Left cardiac atrium (tissue), 4 donors: ENCODE data around the gene PIK3AP1. TPM values are rescaled to one million over a fixed set of nuclear protein-coding genes. Genes with fewer than 3 reads are reported as not detected.
"Not testable (repeated sequence)": the region's sequence is repeated elsewhere in the genome, so short reads cannot be mapped to it uniquely, and the experiment has no call there.

Experiments used
- ATAC-seq, 2 donors: fragments of 200-7000 bp; cut with Tn5 transposase; one replicate each; pipeline ENCODE4 v1.9.1; 2020; ENCODE audit warnings: mild to moderate bottlenecking in 2 of 2, moderate library complexity in 2 of 2
- DNase-seq: peaks from one replicate; pipeline ENCODE4 v3.0.0-alpha.2; 2020
- intact Hi-C, 2 donors: fragments of 100-400 bp; cut with DNase I; formaldehyde crosslinking; loops; one replicate each; pipeline versions ENCODE4 v1.14.1 to v1.15.1; 2022 to 2023
- total RNA-seq, 2 donors: library from RNA; stranded (reverse); fragmentation: NEBNext Ultra II Directional; extraction: Animal tissue kit (Norgen Biotek cat#: 25700); gene quantifications; one replicate each; pipeline ENCODE4 v1.2.1, GENCODE V29; 2021
- donor health status: DM: no; HTN: yes; CAD: no.
- donor health status: DM: no; HTN: yes; CAD: no; lungs with severe emphysema.
- donor health status: DM: yes; HTN: yes; CAD: no.
- donor health status: Dilated cardiomyopathy.

Gene PIK3AP1
- total RNA-seq, 2 donors from 2014 or later = 5.1 to 10.5 TPM

GRCh38 chr10:96740141-96740540 lies 19.8 kb upstream of the PIK3AP1 start:
- DNase-seq (no peak), ATAC-seq (no peak)
- intact Hi-C loops = loop anchor here in 1 of 2 donors (10.0 kb wide), 1 partner anchor 345 kb away; no protein-coding TSS in a partner anchor

DNA sequence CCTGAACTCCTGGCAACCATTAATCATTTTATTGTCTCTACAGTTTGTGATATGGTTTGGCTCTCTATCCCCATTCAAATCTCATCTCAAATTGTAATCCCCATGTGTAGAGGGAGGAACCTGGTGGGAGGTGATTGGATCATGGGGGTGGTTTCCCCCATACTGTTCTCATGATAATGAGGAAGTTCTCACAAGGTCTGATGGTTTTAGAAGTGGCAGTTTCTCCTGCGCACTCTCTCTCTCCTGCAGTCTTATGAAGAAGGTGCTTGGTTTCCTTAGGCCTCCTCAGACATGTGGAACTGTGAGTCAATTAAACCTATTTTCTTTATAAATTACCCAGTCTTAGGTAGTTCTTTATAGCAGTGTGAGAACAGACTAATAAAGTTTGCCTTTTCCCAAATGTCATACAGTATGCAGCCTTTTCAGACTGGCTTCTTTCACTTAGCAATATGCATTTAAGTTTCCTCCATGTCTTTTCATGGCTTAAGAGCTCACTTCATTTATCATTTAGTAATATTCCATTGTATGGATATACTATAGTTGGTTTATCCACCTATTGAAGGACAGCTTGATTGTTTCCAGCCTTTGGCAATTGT lies 17.1 kb upstream of the PIK3AP1 start:
- ATAC-seq, DNase-seq, intact Hi-C loops: not testable (repeated sequence)

DNA sequence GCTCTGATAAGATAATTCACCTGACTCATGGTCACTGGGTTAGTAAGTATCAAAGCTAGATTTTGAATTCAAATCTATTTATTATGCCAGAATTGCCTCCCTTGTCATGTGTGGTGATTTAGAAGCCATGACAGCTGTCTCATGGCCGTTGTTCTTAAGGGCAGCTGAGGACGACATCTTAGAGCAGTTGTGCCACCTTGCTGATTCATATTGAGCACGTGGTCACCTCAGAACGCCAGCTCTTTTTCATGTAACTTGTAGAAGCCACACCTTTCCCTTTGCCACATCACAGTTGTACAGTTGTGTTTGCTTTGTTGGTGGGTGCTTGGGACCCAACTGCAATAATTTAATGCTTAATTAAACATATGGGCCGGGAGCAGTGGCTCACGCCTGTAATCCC lies 4.3 kb upstream of the PIK3AP1 start:
- ATAC-seq = no peak
- intact Hi-C loops = no loop called here

GRCh38 chr10:96721207-96721572 lies 876 bp upstream of the PIK3AP1 start:
- no peak for DNase-seq
- intact Hi-C loops = no loop called here
- ATAC-seq = no peak

More for the DNA sequence above, 4.3 kb upstream of the PIK3AP1 start:
- no peak for DNase-seq

GRCh38 chr10:96719850-96720421 lies 378 bp downstream of the PIK3AP1 start:
- ATAC-seq (peak; percentile 81 to 83), DNase-seq (peak; percentile 71)
- intact Hi-C loops = no loop called here

DNA sequence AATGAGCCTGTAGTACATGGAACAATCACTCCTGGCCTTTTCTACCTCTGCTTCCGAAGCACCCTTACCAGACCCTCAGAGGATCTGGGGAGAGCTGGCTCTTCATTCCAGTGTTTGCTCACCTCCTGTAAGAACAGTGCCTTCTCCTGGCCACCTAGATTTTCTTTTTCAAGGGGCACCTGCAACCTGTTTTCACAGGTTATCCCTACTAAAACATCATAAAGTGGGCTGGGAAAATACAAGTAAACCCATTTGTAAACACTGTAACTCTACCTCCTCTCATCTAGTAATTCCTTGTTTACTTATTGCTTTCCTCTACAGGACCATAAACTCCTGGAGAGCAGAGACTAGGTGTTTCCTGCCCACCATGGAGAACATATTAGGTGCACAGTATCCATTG lies 1.1 kb downstream of the PIK3AP1 start:
- no peak for ATAC-seq
- no peak for DNase-seq
- intact Hi-C loops = no loop called here

GRCh38 chr10:96718304-96718990 lies 1.9 kb downstream of the PIK3AP1 start:
- DNase-seq = no peak
- no peak for ATAC-seq
- intact Hi-C loops = no loop called here

DNA sequence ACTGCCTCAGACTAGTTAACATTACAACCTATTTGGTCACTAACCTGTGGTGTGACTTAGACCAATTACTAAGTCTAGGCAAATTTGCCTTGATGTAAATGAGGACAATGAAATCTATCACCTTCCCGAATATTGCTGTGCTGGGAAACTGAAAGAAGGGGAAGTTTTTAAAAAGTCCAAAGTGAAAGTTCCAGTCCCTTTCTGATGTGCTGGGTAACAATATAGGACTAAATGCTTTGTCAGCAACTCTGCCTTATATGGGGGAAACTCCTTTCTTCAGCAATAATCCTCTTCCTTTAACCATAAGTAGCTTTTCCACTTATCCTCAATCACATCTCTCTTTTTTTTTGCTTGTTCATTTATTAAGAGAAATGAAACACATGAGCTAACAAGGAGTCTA lies 3.9 kb downstream of the PIK3AP1 start:
- intact Hi-C loops = no loop called here
- DNase-seq (no peak), ATAC-seq (no peak)

DNA sequence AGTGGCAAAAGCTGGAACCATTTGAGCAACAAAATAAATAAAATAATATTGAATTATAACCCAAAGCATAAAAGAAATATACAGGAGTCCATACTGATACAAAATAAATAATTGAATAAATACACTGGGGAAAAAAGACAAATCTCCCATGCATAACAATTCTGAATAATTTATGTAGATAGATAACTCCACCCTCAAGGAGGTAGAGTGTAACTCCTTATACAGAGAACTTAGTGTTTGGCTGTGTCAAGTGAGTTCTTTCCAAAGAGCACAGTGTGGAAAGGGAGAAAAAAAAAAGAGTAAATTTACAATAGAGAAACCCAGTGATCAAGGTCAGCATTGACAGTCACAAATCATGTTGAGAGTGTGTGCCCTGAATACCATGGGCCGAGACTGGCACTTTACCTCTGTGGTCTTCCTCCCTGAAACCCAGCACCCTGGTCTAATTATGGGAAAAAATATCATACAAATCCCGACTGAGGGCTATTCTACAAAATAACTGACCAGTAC lies 5.5 kb downstream of the PIK3AP1 start:
- intact Hi-C loops = no loop called here
- DNase-seq (no peak), ATAC-seq (no peak)

DNA sequence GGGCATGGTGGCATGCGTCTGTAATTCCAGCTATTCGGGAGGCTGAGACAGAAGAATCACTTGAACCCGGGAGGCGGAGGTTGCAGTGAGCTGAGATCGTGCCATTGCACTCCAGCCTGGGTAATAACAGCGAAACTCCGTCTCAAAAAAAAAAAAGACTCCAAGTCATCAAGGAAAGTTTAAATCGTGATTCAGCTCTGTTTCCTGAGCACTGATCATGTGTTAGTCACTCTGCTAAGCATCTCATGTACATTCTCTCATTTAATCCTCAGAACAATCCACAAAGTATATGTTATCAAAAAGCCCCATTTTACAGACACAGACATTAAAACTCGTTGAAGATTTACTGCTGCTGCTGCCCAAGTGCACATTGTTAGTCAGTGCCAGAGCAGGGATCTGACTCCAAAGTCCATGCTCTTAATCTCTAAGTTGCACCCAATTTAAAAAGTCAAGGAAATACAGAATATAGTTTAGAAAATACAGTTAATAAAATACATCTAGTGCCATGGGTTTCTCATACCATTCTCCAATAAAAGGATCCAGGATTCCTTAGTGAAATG lies 6.2 kb downstream of the PIK3AP1 start:
- intact Hi-C loops = no loop called here
- ATAC-seq (no peak), DNase-seq (no peak)

DNA sequence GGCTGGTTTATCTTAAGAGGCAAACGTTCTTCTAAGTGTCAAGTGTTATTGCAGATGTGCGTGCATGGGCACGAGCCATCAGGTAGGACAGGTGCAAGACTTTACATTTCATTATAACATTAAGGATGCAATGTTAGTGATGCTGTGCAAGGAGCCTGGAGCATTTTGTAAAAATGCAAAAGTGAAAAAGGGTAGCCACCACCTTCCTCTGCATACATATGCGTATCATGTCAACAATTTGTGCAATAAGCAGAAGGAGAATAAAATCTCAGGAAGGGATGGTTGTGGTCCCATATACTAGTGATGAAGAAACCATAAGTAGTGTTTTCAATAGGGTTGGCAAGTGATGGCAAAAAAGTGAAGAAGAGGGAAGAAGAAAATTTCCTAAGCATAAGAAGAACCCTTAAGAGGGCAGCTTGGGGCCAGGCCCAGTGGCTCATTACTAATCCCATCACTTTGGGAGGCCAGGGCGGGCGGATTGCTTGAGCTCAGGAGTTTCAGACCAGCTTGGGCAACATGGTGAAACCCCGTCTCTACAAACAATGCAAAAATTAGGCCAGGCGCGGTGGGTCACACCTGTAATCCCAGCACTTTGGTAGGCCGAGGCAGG lies 7.5 kb downstream of the PIK3AP1 start:
- intact Hi-C loops = no loop called here
- no peak for DNase-seq
- ATAC-seq = no peak

GRCh38 chr10:96711048-96711728 lies 9.1 kb downstream of the PIK3AP1 start:
- intact Hi-C loops = no loop called here

GRCh38 chr10:96709525-96709924 lies 10.8 kb downstream of the PIK3AP1 start:
- no peak for DNase-seq
- ATAC-seq = no peak
- intact Hi-C loops = no loop called here

More at GRCh38 chr10:96711048-96711728, 9.1 kb downstream of the PIK3AP1 start:
- no peak for DNase-seq
- ATAC-seq = no peak

- no peak for ATAC-seq
- no peak for DNase-seq
- intact Hi-C loops = no loop called here
Measured at GRCh38 chr10:96708996-96709395, 11.3 kb downstream of the PIK3AP1 start.

DNA sequence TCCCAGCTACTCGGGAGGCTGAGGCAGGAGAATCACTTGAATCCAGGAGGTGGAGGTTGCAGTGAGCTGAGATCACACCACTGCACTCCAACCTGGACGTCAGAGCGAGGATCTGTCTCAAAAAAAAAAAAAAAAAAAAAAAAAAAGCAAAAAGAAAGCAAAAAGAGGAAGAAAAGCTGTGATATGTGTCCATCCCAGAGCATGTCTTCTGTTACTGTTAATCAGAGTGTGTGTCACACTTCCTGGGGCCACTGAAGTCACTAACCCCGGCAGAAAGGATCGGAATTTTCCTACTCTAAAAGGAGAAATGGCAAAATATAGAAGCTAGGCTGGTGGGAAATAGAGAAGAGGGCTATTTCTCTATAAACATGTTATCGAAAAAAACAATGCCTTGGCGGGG lies 11.9 kb downstream of the PIK3AP1 start:
- intact Hi-C loops = no loop called here
- ATAC-seq = peak; percentile 50 to 73
- DNase-seq = no peak

GRCh38 chr10:96706331-96706853 lies 13.9 kb downstream of the PIK3AP1 start:
- no peak for DNase-seq
- intact Hi-C loops = no loop called here
- no peak for ATAC-seq

DNA sequence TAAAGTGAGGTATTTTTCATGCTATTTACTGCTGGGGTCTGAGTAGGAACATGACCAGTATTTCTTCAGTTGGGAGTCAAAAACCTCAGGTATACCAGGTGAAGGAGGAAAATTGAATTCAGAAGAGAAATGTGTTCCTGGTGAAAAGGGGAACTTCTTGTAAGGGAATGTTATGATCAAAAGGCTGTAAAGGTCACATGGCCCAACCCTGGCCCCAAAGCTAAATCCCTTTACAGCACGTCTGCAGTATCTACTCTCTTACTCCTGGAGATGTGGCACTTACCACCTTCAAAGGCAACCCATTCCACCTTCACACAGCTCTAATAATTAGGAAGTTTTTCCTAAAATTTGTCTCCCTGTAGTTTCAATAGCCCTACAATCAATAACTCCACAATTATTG lies 15.2 kb downstream of the PIK3AP1 start:
- ATAC-seq (no peak), DNase-seq (no peak)
- intact Hi-C loops = no loop called here

- DNase-seq (no peak), ATAC-seq (no peak)
- intact Hi-C loops = no loop called here
Measured at GRCh38 chr10:96704563-96704962, 15.8 kb downstream of the PIK3AP1 start.

DNA sequence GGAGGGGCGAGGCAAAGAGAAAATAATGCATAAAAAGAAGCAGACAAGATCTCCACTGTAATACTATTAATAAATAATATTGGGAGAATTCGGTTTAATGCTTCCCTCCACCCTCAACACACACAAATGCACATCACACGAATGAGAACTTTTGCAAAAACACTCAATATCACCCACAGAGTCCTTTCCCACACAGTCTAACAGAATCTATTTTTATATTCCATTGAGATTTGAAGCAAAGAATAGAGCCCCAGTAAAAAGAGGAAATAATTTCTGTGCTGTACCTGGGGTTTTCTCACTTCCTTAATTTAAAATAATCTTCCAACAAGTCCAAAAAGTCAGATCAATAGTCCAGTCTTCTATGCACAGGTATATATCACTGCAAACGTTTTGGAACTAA lies 17.0 kb downstream of the PIK3AP1 start:
- DNase-seq = no peak
- intact Hi-C loops = no loop called here
- no peak for ATAC-seq
